Lung (tissue), 12 donors: ENCODE results near the gene AGAP1. TPM values are rescaled to one million over a fixed set of nuclear protein-coding genes. Genes with fewer than 3 reads are reported as not detected.

Experiments used
- ATAC-seq: fragments of 200-7000 bp; cut with Tn5 transposase; one replicate; pipeline ENCODE4 v1.9.1; 2020; ENCODE audit warnings: moderate number of reproducible peaks; ENCODE audit not compliant: insufficient read depth, low FRiP score
- DNase-seq, 3 donors: peaks; one replicate each; pipeline ENCODE4 v3.0.0-alpha.2; 2013 to 2017
- H3K27ac ChIP-seq, 2 donors: one replicate each; pipeline ENCODE4 v1.5.1; 2013; ENCODE audit warnings: mild to moderate bottlenecking in 2 of 2, moderate library complexity in 2 of 2, control low read depth in 1 of 2, inconsistent platforms in 1 of 2, low read depth in 1 of 2, low read length in 1 of 2
- H3K27me3 ChIP-seq, 3 donors: one replicate each; pipeline ENCODE4 v1.5.1; 2013; ENCODE audit warnings: low read length in 2 of 3; ENCODE audit not compliant: control insufficient read depth in 3 of 3, insufficient read depth in 3 of 3
- H3K36me3 ChIP-seq, 4 donors: one replicate each; pipeline ENCODE4 v1.5.1; 2013; ENCODE audit warnings: low read length in 4 of 4, mild to moderate bottlenecking in 1 of 4, moderate library complexity in 1 of 4; ENCODE audit not compliant: control insufficient read depth in 4 of 4, insufficient read depth in 4 of 4
- H3K4me1 ChIP-seq, 5 donors: one replicate each; pipeline ENCODE4 v1.5.1; 2013; ENCODE audit warnings: low read length in 5 of 5, mild to moderate bottlenecking in 2 of 5, moderate library complexity in 1 of 5; ENCODE audit not compliant: control insufficient read depth in 5 of 5, insufficient read depth in 5 of 5
- H3K4me3 ChIP-seq: one replicate; pipeline ENCODE4 v1.5.1; 2013; ENCODE audit warnings: mild to moderate bottlenecking, control low read depth, moderate library complexity
- H3K9ac ChIP-seq, 2 donors: one replicate each; pipeline ENCODE4 v1.5.1; 2013; ENCODE audit warnings: low read length in 2 of 2, control low read depth in 1 of 2; ENCODE audit not compliant: insufficient read depth in 1 of 2
- H3K9me3 ChIP-seq, 4 donors: one replicate each; pipeline ENCODE4 v1.5.1; 2013; ENCODE audit warnings: low read length in 3 of 4, mild to moderate bottlenecking in 1 of 4, moderate library complexity in 1 of 4; ENCODE audit not compliant: control insufficient read depth in 4 of 4, insufficient read depth in 3 of 4
- CTCF ChIP-seq: IDR thresholded peaks from 2 replicates; pipeline ENCODE4 v1.5.1; 2012; ENCODE audit warnings: mild to moderate bottlenecking; ENCODE audit errors: control extremely low read depth, extremely low read depth
- WGBS, 2 donors: extraction: QIAGEN DNeasy Blood & Tissue Kit; methylation state at CpG; one replicate each; pipeline ENCODE4 v1.1.7; 2013; 5-methylcytosine and 5-hydroxymethylcytosine counted together
- polyA plus RNA-seq, 2 donors: library from polyadenylated mRNA; stranded (reverse); fragments of 200-250 nt; gene quantifications; one replicate each; pipeline ENCODE4 v1.2.1, GENCODE V29; 2013
- total RNA-seq, 2 donors: library from RNA; depleted of rRNA in 1 of 2; stranded (reverse); fragments of >200 nt in 1 of 2; gene quantifications; one replicate each; pipeline ENCODE4 v1.2.1, GENCODE V29; 2014 to 2021
- donor health status: control.
- donor health status: control.
- donor health status: Bipolar disorder and iron deficiency.
- donor health status: healthy.
- donor health status: DM: yes; HTN: yes; CAD: no.

The AGAP1 gene
- total and polyA plus RNA-seq, 4 donors = 6.6 to 39.4 (median 20.2) TPM

- ATAC-seq = no peak
- 94% methylated on average over 5 of the region's 5 CpGs for WGBS, 2 donors
- Histone ChIP-seq H3K27ac (no peak overlapping the region), H3K27me3 (no peaks in the 10 kb centered on the region), H3K4me3 (no peak overlapping the region), H3K9ac (no peak overlapping the region), H3K36me3 (peaks cover 0 to 3% (median 1%) of the 10 kb centered on the region in 4 donors), H3K9me3 (no peaks in the 10 kb centered on the region), H3K4me1 (peaks cover 0 to 12% (median 2%) of the 10 kb centered on the region in 5 donors)
- no peak for DNase-seq
- TF ChIP-seq CTCF = no peak
Measured at GRCh38 chr2:235726554-235726953, 232.7 kb downstream of the AGAP1 start.

GRCh38 chr2:235727174-235727573 lies 233.3 kb downstream of the AGAP1 start:
- H3K27ac ChIP-seq = no peak overlapping the region
- 48 to 55% methylated on average over 5 of the region's 5 CpGs for WGBS, 2 donors
- peaks cover 0 to 3% (median 1%) of the 10 kb centered on the region in 4 donors for H3K36me3 ChIP-seq
- TF ChIP-seq CTCF = no peak
- ATAC-seq (no peak), DNase-seq (no peak)
- no peaks in the 10 kb centered on the region for H3K27me3 ChIP-seq
- no peaks in the 10 kb centered on the region for H3K9me3 ChIP-seq
- peaks cover 0 to 12% (median 2%) of the 10 kb centered on the region in 5 donors for H3K4me1 ChIP-seq
- H3K9ac ChIP-seq = no peak overlapping the region
- no peak overlapping the region for H3K4me3 ChIP-seq

GRCh38 chr2:235727891-235728799 lies 234.3 kb downstream of the AGAP1 start:
- Histone ChIP-seq H3K36me3 (peaks cover 0 to 2% (median 0%) of the 10 kb centered on the region in 4 donors), H3K4me1 (peaks cover 0 to 12% (median 2%) of the 10 kb centered on the region in 5 donors), H3K4me3 (no peak overlapping the region), H3K27ac (no peak overlapping the region), H3K27me3 (no peaks in the 10 kb centered on the region), H3K9ac (no peak overlapping the region), H3K9me3 (no peaks in the 10 kb centered on the region)
- DNase-seq (no peak), ATAC-seq (no peak)
- TF ChIP-seq CTCF = no peak
- 86 to 87% methylated on average over 17 of the region's 17 CpGs for WGBS, 2 donors
